ES-I3 (cell line): Measurements from ENCODE around the gene CNPPD1.

Experiments used
- H3K36me3 ChIP-seq: 2 replicates; pipeline ENCODE4 v1.6.1; 2013; ENCODE audit warnings: mild to moderate bottlenecking, low read length, control low read depth, moderate library complexity; ENCODE audit not compliant: insufficient read depth
- H3K4me1 ChIP-seq: 2 replicates; pipeline ENCODE4 v1.6.1; 2013; ENCODE audit warnings: mild to moderate bottlenecking, control low read depth, low read length; ENCODE audit not compliant: insufficient read depth
- H3K9ac ChIP-seq: 2 replicates; pipeline ENCODE4 v1.6.1; 2013; ENCODE audit warnings: low read depth, mild to moderate bottlenecking, low read length, moderate library complexity
- H3K9me3 ChIP-seq: 2 replicates; pipeline ENCODE4 v1.6.1; 2013; ENCODE audit warnings: mild to moderate bottlenecking, low read length, moderate library complexity; ENCODE audit not compliant: control insufficient read depth, insufficient read depth

CNPPD1 gene

DNA sequence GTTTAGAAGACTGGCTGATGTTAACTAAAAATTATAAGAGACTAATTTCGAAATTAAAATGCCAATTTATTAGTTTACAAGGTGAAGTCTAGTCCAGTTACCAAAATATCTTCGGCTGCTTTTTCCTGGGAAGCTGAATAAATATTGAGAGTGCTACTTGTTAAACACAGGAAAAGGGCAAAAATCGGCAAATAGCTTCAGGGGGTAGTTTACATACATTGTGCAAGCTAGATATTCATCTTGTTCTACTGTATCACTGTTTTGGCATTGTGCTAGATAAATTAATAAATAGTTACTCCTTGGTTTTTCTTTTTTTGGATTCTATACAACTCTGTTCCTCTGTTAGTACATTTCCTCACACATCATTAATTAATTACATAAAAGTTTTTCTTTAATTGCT is 45.4 kb downstream of the CNPPD1 start:
- H3K4me1 ChIP-seq: no peaks in the 10 kb centered on the region
- no peaks in the 10 kb centered on the region for H3K36me3 ChIP-seq
- no peaks in the 10 kb centered on the region for H3K9me3 ChIP-seq
- H3K9ac ChIP-seq: no peak overlapping the region

- Histone ChIP-seq H3K36me3 (no peaks in the 10 kb centered on the region), H3K9me3 (no peaks in the 10 kb centered on the region), H3K9ac (no peak overlapping the region), H3K4me1 (no peaks in the 10 kb centered on the region)
These were observed 47.1 kb downstream of the CNPPD1 start for GRCh38 chr2:219129589-219129988.

GRCh38 chr2:219128396-219128795 is 48.3 kb downstream of the CNPPD1 start:
- no peak overlapping the region for H3K9ac ChIP-seq
- H3K36me3 ChIP-seq: no peaks in the 10 kb centered on the region
- no peaks in the 10 kb centered on the region for H3K4me1 ChIP-seq
- no peaks in the 10 kb centered on the region for H3K9me3 ChIP-seq

DNA sequence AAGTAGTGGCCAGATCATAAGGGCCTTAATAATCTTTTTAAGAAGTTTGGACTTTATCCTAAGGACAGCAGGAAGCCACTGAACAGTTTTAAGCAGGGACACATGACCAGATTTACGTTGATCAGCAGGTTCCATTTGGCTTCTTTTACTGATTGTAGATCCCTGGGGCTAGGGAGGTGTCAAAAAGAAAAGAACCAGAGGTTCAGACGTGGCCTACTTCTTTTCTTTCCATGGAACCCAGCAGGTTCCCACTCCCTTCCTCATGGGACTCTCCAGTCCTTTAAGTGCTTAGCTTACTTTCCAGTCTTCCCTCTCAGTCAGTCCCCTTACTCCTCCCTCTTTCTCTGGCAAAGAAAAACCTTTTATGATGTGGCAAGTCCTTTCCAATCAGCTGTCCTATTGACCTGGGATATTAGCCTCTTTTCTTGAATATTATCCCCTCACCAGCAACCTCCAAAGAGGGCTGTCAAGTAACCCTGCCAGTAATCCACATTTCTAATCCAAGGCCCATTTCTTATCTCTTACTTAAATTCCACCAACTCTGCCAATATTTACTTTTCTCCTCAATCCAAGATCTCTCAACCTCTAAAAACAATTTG is 49.6 kb downstream of the CNPPD1 start:
- H3K36me3 ChIP-seq: no peaks in the 10 kb centered on the region
- H3K9me3 ChIP-seq: no peaks in the 10 kb centered on the region
- no peak overlapping the region for H3K9ac ChIP-seq
- 0 out of 2 replicates have a peak, but pooled peaks cover 4% of the 10 kb centered on the region for H3K4me1 ChIP-seq

- Histone ChIP-seq H3K36me3 (no peaks in the 10 kb centered on the region), H3K4me1 (0 out of 2 replicates have a peak, but pooled peaks cover 4% of the 10 kb centered on the region), H3K9ac (no peak overlapping the region), H3K9me3 (no peaks in the 10 kb centered on the region)
These were observed 50.2 kb downstream of the CNPPD1 start for GRCh38 chr2:219126555-219126954.

GRCh38 chr2:219125886-219126270 is 50.8 kb downstream of the CNPPD1 start:
- no peak overlapping the region for H3K9ac ChIP-seq
- H3K9me3 ChIP-seq: no peaks in the 10 kb centered on the region
- 0 out of 2 replicates have a peak, but pooled peaks cover 4% of the 10 kb centered on the region for H3K4me1 ChIP-seq
- H3K36me3 ChIP-seq: no peaks in the 10 kb centered on the region

DNA sequence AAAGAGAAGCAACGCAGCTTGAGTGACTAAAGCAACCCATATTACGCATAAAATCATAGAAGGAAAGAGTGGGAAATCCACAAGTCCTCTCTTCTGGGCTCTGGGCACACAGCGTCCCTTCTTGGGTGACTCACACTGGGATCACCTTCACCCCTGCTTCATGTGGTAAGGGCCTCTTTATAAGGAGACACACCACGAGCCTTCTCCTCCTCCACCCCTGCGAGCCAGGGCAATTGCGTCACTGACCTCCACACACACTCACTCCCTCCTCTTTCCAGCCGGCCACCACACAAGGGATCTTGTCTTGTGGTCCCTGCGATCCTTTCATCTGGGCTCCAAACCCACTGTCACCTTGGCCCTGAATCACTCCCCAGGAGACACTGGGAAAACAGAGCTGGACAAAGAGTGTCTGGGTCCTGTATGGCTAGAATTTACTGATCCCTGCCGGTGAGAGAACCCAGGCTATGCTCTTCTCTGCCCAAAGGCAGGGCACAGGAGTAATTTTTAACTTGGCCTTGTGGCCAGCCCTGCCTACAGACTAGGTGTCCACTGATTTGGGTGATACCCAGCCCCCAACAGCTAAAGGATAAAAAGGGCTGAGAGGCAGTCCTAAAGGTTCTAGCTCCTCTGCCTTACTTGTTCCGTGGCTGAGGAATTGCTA is 51.4 kb downstream of the CNPPD1 start:
- Histone ChIP-seq H3K9ac (no peak overlapping the region), H3K9me3 (no peaks in the 10 kb centered on the region), H3K4me1 (0 out of 2 replicates have a peak, but pooled peaks cover 4% of the 10 kb centered on the region), H3K36me3 (no peaks in the 10 kb centered on the region)

DNA sequence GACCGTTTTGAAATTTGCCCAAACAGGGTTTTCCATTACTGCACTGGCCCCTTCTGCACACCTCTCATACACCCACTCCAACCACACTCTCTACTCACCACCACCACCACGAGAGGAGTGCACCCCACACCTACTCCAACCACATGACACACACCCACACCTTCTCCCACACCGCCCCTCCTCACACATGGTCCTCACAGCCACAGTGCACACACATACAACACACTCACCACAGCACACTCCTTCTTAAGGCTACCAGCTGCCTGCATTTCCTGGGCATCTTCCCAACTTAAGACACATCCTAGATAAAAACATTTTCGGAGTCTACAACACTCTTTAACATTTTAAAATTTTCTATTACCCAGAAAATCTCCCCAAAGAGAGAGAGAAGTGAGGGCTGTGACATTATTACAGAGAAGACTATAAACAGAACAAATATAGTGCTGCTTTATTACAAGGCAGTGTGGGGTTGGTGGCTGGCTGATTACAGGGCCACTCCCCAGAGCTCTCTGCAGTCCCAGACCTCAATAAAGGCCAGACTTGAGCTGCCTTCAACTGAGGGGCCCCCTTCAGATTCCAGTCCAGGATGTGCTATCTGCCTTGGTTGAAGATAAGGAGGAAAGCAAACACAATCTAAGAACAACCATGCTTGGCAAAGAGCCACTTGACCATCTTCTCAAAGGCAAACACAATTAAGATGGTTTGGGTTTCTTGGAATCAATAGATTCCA is 52.2 kb downstream of the CNPPD1 start:
- Histone ChIP-seq H3K9me3 (no peaks in the 10 kb centered on the region), H3K9ac (no peak overlapping the region), H3K36me3 (no peaks in the 10 kb centered on the region), H3K4me1 (0 out of 2 replicates have a peak, but pooled peaks cover 4% of the 10 kb centered on the region)

DNA sequence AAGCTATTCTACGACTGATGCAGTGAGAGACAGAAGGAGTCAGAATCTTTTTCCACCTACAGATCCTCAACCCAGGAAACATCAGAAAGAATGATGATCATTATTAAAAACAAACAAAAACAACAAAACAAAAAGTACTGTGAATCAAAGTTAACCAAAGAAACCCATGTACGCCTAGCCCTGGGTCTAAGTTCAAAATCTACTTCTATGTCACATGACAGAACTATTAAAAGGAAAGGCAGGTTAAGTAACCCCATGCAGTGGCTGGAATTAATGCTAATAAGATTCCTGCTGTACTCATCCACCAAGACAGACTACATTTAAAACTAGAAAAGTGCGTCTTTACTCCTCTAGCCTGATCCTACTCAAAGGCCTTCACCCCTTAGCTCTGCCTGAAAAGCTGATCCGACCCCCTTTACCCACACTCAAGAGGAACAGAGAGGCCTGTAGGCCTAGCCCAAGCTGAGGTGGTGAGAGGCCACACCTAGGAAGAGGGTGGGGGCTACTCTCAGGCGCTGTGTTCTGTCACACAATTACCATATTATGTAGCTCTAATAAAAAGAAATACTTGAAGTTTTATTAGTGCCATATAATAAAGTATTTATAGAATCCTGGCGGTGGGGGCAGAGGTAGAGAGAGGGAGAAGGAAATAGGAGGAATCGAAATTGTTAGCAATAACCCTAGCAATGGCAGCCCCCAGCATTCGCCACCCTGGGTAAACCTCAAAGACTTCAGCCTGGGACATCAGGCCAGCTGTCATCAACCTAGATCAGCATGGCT is 53.2 kb downstream of the CNPPD1 start:
- Histone ChIP-seq H3K9me3 (no peaks in the 10 kb centered on the region), H3K9ac (no peak overlapping the region), H3K36me3 (no peaks in the 10 kb centered on the region), H3K4me1 (0 out of 2 replicates have a peak, but pooled peaks cover 4% of the 10 kb centered on the region)

GRCh38 chr2:219122202-219122980 is 54.3 kb downstream of the CNPPD1 start:
- 0 out of 2 replicates have a peak, but pooled peaks cover 4% of the 10 kb centered on the region for H3K4me1 ChIP-seq
- no peaks in the 10 kb centered on the region for H3K9me3 ChIP-seq
- no peak overlapping the region for H3K9ac ChIP-seq
- H3K36me3 ChIP-seq: no peaks in the 10 kb centered on the region
